Heart left ventricle (tissue), 16 donors: ENCODE data around the gene ANKLE2. TPM values are rescaled to one million over a fixed set of nuclear protein-coding genes. Genes with fewer than 3 reads are reported as not detected.
A peak's percentile ranks its signal among the peaks of the same experiment; 100 is the strongest.
"Not testable (repeated sequence)": the region's sequence is repeated elsewhere in the genome, so short reads cannot be mapped to it uniquely, and the experiment has no call there.

Experiments
- ATAC-seq, 4 donors: fragments of 200-7000 bp; cut with Tn5 transposase; one replicate each; pipeline ENCODE4 v1.9.1; 2020 to 2022; ENCODE audit warnings: moderate library complexity in 4 of 4, mild to moderate bottlenecking in 3 of 4, moderate number of reproducible peaks in 1 of 4
- DNase-seq, 5 donors: peaks; one replicate each; pipeline ENCODE4 v3.0.0-alpha.2; 2020
- H3K27ac ChIP-seq, 12 donors: fragments of 200-600 bp; sonication (generic) in 4 of 12; one replicate each; pipeline versions ENCODE4 v1.5.0 to v1.8.0; 2016 to 2022; ENCODE audit warnings: mild to moderate bottlenecking in 2 of 12
- H3K27me3 ChIP-seq, 9 donors: fragments of 200-600 bp; sonication (generic) in 2 of 9; one replicate each; pipeline versions ENCODE4 v1.5.1 to v1.8.0; 2016 to 2022; ENCODE audit warnings: mild to moderate bottlenecking in 3 of 9
- H3K36me3 ChIP-seq, 9 donors: fragments of 200-600 bp; sonication (generic) in 2 of 9; one replicate each; pipeline versions ENCODE4 v1.5.0 to v1.8.0; 2018 to 2022; ENCODE audit warnings: mild to moderate bottlenecking in 2 of 9
- H3K4me1 ChIP-seq, 12 donors: fragments of 200-600 bp; sonication (generic) in 4 of 12; one replicate each; pipeline versions ENCODE4 v1.5.0 to v1.8.0; 2016 to 2022; ENCODE audit warnings: mild to moderate bottlenecking in 3 of 12
- H3K4me3 ChIP-seq, 12 donors: fragments of 200-600 bp; sonication (generic) in 4 of 12; one replicate each; pipeline versions ENCODE4 v1.5.0 to v1.8.0; 2017 to 2022; ENCODE audit warnings: mild to moderate bottlenecking in 9 of 12, moderate library complexity in 4 of 12
- H3K9me3 ChIP-seq, 12 donors: fragments of 200-600 bp; sonication (generic) in 4 of 12; one replicate each; pipeline versions ENCODE4 v1.5.0 to v1.8.0; 2016 to 2022; ENCODE audit warnings: mild to moderate bottlenecking in 1 of 12
- POLR2A ChIP-seq, 2 donors: fragments of 450-650 bp; IDR thresholded peaks; one replicate each; pipeline ENCODE4 v1.6.1; 2017; ENCODE audit warnings: antibody characterized with exemption in 2 of 2, mild to moderate bottlenecking in 2 of 2, moderate library complexity in 2 of 2
- WGBS, 4 donors: extraction: QIAGEN DNeasy Blood & Tissue Kit in 2 of 4; methylation state at CpG; one replicate each; pipeline versions ENCODE4 v1.1.5 to v1.1.7; 2013 to 2018; 5-methylcytosine and 5-hydroxymethylcytosine counted together
- intact Hi-C, 10 donors: fragments of 100-400 bp; cut with DNase I; formaldehyde crosslinking; loops; one replicate each; pipeline versions ENCODE4 v1.11.1 to v1.14.2; 2022
- polyA plus RNA-seq, 2 donors: library from polyadenylated mRNA; stranded (reverse); fragments of 200-250 nt; gene quantifications; one replicate each; pipeline ENCODE4 v1.2.3, GENCODE V29; 2013
- total RNA-seq, 9 donors: library from RNA; depleted of rRNA in 2 of 9; stranded (reverse); fragments of >200 nt in 2 of 9; fragmentation: NEBNext Ultra II Directional in 3 of 9; extraction: Animal tissue kit (Norgen Biotek cat#: 25700) in 3 of 9; gene quantifications; one replicate each; pipeline versions ENCODE4 v1.1.0 to v1.2.4, GENCODE V29; 2016 to 2023
- TF ChIP-seq, protein P1 (sequence below), 12 donors: fragments of 200-600 bp; sonication (generic) in 4 of 12; IDR thresholded peaks; one replicate each; pipeline versions ENCODE4 v1.5.0 to v1.8.0; 2018 to 2022; ENCODE audit warnings: antibody characterized with exemption in 12 of 12, mild to moderate bottlenecking in 5 of 12
- donor health status: ischemic (EF 13 %, LVEDD 7.1; RV severe dilation, severe dysfunction).
- donor health status: healthy with polysubstance abuse.
- donor health status: DM: no; HTN: yes; CAD: no.
- donor health status: DM: no; HTN: no; CAD: no.
- donor health status: ischemic (EF 25% LVEDD 6.9; RV normal size, moderate dysfunction).
- donor health status: ischemic (EF 25% LVEDD 5.7; RV mildly dilated, moderate dysfunction).
- donor health status: healthy.
- donor health status: DM: yes; HTN: yes; CAD: no.
- donor health status: ischemic (EF 35%, LVEDD 5.7; RV mildly dilated, moderate dysfunction).
- donor health status: nonischemic (EF 11% LVEDD 7.7; RV severe dilation, severe dysfunction).
- donor health status: DM: yes; HTN: yes; CAD: no.
- donor health status: PGD.
- donor health status: ischemic (EF 29% LVEDD 5.4; RV normal size, mild dysfunction).
- donor health status: nonischemic (EF 23%, LVEDD 6.1; RV moderate dilation, normal function).

The ANKLE2 gene
- total and polyA plus RNA-seq, 11 donors, result 15.5 to 45.2 (median 27.8) TPM

DNA sequence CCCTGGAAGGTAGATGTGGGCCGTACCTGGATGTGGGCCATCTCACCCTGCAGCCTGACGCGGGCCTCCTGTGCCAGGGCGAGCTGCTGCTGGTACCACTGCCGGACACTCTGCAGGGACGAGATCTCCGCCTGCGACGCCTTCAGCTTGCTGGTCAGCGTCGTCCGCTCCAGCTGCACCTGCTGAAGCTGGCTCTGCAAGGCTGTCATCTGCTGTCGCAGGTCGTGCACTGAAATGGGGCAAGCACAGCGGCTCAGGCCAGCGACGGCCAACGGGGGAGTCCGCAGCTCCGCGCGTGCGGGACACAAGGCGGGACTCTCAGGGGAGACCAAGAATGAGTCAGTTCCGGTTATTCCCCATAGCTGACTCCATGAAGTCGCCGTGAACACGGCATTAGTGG is 40.1 kb upstream of the ANKLE2 start:
- no peak for DNase-seq
- Histone ChIP-seq H3K9me3 (no peaks in the 10 kb centered on the region), H3K27me3 (no peaks in the 10 kb centered on the region), H3K27ac (no peak overlapping the region), H3K36me3 (peaks cover 0 to 96% (median 93%) of the 10 kb centered on the region in 9 donors), H3K4me3 (no peak overlapping the region), H3K4me1 (peaks cover 0 to 9% (median 0%) of the 10 kb centered on the region in 12 donors)
- ATAC-seq, result no peak
- intact Hi-C loops, result no loop called here
- WGBS, 4 donors, result 89 to 93% (median 92%) methylated on average over 15 to 28 of the region's 28 CpGs
- no peak for TF ChIP-seq POLR2A (IDR thresholded peaks at IDR 0.05)
- TF ChIP-seq, protein P1, sequence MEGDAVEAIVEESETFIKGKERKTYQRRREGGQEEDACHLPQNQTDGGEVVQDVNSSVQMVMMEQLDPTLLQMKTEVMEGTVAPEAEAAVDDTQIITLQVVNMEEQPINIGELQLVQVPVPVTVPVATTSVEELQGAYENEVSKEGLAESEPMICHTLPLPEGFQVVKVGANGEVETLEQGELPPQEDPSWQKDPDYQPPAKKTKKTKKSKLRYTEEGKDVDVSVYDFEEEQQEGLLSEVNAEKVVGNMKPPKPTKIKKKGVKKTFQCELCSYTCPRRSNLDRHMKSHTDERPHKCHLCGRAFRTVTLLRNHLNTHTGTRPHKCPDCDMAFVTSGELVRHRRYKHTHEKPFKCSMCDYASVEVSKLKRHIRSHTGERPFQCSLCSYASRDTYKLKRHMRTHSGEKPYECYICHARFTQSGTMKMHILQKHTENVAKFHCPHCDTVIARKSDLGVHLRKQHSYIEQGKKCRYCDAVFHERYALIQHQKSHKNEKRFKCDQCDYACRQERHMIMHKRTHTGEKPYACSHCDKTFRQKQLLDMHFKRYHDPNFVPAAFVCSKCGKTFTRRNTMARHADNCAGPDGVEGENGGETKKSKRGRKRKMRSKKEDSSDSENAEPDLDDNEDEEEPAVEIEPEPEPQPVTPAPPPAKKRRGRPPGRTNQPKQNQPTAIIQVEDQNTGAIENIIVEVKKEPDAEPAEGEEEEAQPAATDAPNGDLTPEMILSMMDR (IDR thresholded peaks at IDR 0.05), result no peak

DNA sequence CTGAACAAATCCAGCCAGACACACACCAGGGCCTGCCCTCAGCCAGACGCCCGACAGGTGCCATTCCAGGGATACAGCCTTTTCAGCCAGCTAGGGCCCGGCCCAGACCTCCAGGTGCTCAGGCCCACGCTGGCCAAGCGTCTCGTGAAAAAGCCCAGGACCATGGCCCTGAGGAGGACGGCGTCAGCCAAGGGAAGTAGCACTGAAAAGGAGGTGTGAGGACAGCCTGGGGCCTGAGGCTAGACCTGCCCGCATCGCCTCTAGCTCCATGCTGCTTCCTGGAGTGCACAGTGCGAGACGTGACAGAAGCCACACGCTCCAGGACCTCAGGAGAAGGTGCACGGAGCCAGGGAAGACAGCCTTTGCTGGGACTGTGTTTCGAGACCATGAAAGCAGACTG is 37.2 kb upstream of the ANKLE2 start:
- H3K4me3 ChIP-seq, result no peak overlapping the region
- no peak overlapping the region for H3K27ac ChIP-seq
- no peaks in the 10 kb centered on the region for H3K27me3 ChIP-seq
- TF ChIP-seq, protein P1 (IDR thresholded peaks at IDR 0.05), result no peak
- TF ChIP-seq POLR2A (IDR thresholded peaks at IDR 0.05), result no peak
- intact Hi-C loops, result no loop called here
- H3K36me3 ChIP-seq, result peaks cover 0 to 100% (median 97%) of the 10 kb centered on the region in 9 donors
- ATAC-seq (no peak), DNase-seq (no peak)
- 92 to 94% (median 92%) methylated on average over 15 of the region's 15 CpGs for WGBS, 4 donors
- peaks cover 0 to 4% (median 0%) of the 10 kb centered on the region in 12 donors for H3K4me1 ChIP-seq
- H3K9me3 ChIP-seq, result no peaks in the 10 kb centered on the region

DNA sequence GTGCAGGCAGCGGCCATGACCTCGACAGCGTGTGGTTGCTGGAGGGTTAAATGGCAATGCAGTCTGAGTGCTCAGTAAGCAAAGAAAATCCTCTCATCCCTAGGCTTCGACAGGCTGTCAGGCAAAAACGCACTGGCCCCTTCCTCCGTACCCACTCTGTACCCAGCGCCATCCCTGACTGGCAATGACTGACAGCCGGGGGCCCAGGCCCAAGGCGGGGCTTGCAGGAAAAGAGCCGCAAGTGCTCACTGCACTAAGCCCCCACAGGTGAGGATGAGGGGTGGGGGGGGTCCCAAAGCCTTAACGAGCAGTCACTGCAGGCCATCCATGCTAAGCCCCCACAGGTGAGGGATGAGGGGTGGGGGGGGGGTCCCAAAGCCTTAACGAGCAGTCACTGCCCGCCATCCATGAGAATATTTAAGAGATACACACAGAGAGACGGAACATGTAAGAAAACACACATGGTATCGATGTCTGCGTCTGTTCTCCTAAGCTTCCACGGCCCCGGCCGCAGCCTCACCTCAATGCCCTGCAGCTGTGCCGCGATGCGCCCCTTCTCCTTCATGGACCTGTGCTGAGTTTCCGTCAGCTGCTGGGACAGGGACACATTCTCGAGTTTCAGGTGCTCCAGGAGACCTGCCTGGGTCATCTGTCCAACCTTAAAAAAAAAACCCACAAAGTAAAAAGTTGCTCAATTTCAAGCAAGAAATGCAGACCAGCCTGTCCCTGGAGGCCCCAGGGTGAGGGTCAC is 36.4 kb upstream of the ANKLE2 start:
- no peaks in the 10 kb centered on the region for H3K9me3 ChIP-seq
- DNase-seq (no peak), ATAC-seq (no peak)
- TF ChIP-seq, protein P1 (IDR thresholded peaks at IDR 0.05), result no peak
- no peak for TF ChIP-seq POLR2A (IDR thresholded peaks at IDR 0.05)
- H3K27me3 ChIP-seq, result no peaks in the 10 kb centered on the region
- H3K36me3 ChIP-seq, result peaks cover 0 to 95% (median 92%) of the 10 kb centered on the region in 9 donors
- H3K4me3 ChIP-seq, result no peak overlapping the region
- H3K4me1 ChIP-seq, result no peaks in the 10 kb centered on the region
- intact Hi-C loops, result no loop called here
- no peak overlapping the region for H3K27ac ChIP-seq
- WGBS, 4 donors, result 94 to 95% (median 94%) methylated on average over 23 to 24 of the region's 24 CpGs

DNA sequence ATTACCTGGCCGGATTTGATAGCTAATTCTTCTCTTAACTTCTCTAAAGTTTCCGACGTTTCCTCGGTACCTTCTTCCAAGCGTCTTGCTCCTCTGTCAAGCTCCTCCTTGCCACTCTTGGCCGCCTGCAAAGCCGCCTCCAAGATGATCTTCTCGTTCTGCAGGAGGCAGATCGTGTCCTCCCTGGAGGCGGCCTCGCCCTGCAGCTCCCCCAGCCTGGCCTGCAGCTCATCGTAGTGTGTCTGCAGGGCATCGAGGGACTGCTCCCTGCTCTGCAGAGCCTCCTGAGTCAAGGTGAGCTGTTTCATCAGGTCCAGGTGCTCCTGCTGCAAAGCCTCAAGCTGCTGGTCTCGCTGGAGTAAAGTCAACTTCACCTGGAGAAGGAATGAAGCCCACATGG is 34.2 kb upstream of the ANKLE2 start:
- WGBS, 4 donors, result 93 to 95% (median 94%) methylated on average over 14 of the region's 14 CpGs
- TF ChIP-seq POLR2A (IDR thresholded peaks at IDR 0.05), result no peak
- TF ChIP-seq, protein P1 (IDR thresholded peaks at IDR 0.05), result no peak
- Histone ChIP-seq H3K27ac (no peak overlapping the region), H3K4me3 (no peak overlapping the region), H3K27me3 (no peaks in the 10 kb centered on the region), H3K36me3 (peaks cover 0 to 86% (median 84%) of the 10 kb centered on the region in 9 donors), H3K9me3 (no peaks in the 10 kb centered on the region), H3K4me1 (no peaks in the 10 kb centered on the region)
- ATAC-seq (no peak), DNase-seq (no peak)
- intact Hi-C loops, result no loop called here

DNA sequence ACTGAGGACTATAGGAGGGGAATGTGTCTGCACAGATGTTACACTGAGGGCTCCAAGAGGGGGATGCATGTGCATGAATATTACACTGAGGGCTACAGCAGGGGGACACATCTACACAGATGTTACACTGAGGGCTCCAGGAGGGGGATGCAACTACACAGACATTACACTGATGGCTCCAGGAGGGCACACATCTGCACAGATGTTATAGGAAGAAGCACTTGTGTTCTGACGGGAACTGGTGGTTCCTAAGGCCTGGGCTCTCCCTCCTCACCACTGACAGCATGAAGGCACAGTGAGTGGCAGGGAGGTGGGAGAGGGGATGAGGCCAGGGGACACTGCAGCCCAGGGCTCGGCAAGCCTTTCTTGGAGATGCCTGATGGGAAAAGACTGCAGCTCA is 30.3 kb upstream of the ANKLE2 start:
- DNase-seq, intact Hi-C loops, H3K9me3 ChIP-seq, H3K4me1 ChIP-seq, H3K4me3 ChIP-seq, H3K27me3 ChIP-seq, H3K27ac ChIP-seq: not testable (repeated sequence)
- ATAC-seq, result peak in 1 of 4 donors; percentile 16
- 92 to 100% (median 94%) methylated on average over 2 of the region's 2 CpGs for WGBS, 4 donors
- peaks cover 0 to 76% (median 74%) of the 10 kb centered on the region in 9 donors for H3K36me3 ChIP-seq
